ENCODE data around the gene PKD1L1.
"Not testable (repeated sequence)": the region's sequence is repeated elsewhere in the genome, so short reads cannot be mapped to it uniquely, and the experiment has no call there.

The PKD1L1 gene

DNA sequence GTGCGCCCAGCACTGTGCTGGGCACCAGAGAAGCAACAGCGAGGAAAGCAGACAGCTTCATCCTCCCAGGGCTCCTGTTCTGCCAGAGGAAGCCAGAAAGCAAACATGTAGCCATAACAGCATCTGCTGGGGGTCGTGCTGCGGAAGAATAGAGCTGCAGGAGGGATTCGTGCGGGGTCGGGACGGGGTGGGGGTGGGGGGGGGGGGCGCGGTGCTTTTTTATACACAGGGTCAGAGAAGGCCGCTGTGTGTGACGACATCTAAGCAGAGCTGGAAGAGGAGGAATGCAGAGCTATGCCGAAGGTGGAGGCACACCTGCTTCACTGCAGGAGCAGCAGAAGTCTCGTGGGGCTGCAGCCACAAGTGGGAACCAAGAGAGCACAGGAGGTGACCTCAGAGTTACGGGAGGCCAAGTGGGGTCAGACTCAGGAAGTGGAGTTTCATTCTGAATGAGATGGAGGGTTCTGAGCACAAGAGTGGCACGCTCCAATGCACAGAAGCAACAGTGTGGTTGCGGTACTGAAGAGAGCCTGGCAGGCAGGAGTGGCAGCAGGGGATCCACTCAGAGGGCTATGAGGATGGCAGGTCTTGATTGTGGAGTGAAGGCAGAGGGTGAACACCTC lies 11.1 kb downstream of the PKD1L1 start:
- DNase-seq (ENCODE audit: low spot score), result no peak

DNA sequence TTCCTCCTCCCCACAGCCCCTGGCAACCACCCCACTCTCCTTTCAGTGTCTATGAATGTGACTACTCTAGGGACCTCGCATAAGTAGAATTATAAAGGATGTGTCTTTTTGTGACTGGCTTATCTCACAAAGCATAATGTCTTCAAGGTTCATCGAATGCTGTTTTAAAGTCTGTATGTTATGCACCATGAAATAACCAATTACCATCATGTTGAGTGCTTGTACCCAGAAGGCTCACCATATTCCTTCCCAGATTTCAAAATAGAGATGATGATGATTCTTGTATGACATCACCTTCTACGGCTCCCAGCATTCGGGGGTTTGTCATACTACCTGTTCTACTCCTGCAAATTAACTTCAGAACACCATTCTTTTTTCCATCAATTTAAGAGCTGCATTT lies 11.9 kb downstream of the PKD1L1 start:
- no peak for DNase-seq (ENCODE audit: low spot score)

DNA sequence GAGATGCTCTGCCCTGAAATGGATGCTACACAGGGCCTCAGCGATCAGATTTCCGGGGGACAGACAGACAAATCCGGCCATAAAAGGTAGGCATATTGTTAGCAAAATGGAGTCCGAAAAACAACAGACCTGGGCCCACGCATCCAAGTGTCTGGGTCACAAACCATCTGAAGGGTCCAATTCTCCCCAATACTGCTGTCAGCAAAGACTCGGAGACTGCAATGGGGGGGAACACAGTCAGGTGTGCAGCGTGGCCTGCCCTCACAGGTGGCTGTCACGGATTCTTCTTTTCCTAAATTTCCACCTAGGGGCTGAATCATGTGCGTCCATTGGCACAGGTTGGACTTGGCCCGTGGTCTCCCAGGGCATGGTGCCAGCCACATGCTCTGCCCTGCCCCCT lies 12.9 kb downstream of the PKD1L1 start:
- no peak for DNase-seq (ENCODE audit: low spot score)

DNA sequence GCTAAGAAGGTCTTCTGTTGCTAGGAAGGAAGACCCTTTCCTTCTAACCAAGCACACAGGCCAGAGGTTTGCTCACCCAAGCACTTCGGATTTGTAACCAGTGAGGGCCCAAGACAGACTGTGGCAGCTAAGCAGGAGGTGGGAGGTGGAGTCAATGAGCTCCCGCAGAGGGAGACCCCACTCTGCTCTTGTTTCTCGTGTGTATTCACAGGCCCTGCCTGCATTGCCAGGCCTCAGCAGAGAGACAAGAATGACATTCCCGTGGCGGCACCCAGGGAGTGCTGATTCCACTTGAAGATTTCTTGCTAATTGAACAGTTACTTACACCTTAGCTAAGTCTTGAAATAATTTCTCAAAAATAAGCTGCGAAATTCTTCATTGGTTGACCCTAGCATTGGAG lies 13.4 kb downstream of the PKD1L1 start:
- no peak for DNase-seq (ENCODE audit: low spot score)

DNA sequence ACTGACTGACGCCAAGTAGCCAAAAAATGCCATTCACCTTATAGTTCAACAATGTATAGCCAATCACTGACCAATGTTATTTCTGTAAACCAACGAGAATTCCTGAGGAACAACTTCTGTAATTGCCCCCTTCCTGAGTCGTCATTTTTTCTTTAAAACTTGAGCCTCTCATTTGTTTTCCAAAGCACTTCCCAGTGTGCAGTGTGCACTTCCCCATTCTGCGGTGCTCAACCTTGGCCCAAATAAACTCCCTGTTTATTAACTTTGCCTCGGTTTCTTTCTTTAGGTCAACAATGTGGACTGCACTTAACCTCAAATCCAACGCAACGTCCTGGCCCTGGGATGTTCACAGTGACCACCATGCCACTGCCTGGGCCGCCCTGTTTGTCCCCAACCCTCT lies 15.1 kb downstream of the PKD1L1 start:
- DNase-seq (ENCODE audit: low spot score), result no peak

DNA sequence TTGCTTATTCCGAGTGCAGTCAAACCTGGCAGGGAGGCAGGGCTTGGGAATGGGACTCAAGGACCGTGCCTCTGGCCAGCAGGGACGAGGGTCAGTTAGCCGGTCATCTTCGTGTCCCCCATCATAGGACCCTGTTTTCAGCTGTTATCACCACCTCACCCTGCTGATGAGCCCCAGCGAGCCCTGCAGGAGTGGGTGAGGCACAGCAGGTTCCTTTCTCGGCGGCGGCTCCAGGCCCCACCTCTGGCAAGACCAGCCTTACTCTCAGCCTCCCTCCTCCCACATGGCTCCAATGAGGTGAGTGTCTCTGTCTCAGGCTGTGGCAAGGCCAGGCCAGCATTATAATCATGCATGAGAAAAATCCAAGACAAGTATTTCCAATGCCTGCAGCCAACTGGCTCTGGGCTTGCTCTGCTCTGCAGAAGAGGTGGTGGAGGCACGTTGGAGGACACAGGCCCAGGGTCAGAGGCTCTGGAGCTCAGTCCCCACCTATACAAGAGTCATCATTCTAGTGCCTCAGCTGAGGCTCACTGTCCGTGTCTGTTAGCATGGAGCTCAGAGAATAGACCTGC lies 15.7 kb downstream of the PKD1L1 start:
- no peak for DNase-seq (ENCODE audit: low spot score)

DNA sequence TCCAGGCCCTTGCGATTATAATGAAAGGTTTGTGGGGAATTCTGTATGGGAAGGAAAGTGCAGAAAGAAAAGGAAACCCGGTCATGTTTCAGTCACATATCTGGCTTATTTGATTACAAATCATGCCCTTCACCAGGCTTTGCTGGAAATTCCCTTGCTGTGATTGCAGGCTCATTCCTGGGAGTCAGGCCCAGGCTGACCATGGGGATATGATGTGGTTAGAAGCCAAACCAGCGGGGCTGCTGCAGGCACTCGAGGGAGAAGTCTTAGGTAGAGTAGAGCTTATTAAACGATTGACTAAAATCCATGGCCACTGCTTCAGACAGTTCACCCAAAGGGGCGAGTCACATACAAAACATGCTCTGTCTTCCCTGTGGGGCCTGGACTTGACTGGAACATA lies 16.2 kb downstream of the PKD1L1 start:
- no peak for DNase-seq (ENCODE audit: low spot score)

DNA sequence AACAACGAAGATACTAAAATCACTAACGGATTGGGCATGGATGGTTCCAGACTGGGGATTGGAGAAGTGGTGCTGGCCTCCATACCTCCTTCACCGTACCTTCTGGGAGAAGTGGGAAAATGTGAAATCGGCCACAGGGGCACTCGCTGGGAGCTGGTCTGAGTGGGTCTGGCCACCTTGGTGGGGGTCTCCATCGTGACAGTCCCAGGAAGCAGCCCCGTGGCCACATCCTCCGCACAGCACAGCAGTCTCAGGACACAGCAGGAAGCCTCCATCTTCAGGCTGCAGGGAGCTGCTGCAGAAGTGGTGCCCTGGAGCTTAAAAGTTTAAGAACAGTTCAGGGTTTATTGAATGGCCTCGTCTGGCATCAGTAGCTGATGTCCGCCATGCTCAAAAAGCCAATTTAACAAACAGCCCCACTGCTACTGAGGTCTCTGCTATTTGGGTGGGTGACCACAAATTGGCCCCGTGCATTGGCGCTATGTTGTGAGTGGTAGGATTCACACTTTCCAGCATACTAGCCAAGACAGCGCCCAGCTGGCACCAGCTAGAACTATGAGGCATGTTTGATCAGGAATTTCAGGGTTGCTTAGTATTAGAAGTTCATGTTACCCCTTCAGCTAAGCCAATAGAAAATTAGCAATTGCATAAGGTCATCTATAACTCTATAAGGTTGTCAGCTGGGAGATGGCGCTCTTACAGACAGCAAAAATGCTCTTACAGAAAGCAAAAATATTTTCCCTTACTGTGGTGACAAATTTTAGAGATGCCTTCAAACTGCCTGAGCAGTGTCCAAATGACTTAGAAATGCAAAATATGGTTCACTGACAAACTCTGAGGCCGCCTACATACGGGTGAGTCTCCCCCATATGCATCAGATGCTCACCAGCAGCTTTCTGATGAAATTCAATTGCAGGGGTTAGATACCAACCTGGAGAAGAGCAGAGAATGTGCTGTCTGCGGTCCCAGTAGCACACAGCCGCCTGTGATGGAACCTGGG lies 17.0 kb downstream of the PKD1L1 start:
- no peak for DNase-seq (ENCODE audit: low spot score)

DNA sequence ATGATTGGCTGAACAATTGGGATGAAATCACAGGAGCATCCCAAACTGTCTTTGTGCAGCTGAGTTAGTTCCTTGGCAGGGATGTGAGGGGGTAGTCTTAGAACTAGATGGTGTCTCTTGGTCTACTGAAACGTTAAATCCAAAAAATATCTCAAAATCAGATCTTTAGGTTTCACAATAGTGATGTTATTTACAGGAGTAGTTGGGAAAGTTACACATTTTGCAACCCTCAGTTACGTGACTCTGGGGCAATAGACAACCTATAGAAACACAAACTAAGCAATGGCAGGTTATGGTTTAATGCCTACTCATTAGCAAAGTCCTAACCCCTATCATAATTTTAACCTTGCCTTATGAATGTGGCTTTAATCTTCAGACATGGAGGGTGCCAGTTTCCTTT lies 24.0 kb downstream of the PKD1L1 start:
- no peak for DNase-seq (ENCODE audit: low spot score)

DNA sequence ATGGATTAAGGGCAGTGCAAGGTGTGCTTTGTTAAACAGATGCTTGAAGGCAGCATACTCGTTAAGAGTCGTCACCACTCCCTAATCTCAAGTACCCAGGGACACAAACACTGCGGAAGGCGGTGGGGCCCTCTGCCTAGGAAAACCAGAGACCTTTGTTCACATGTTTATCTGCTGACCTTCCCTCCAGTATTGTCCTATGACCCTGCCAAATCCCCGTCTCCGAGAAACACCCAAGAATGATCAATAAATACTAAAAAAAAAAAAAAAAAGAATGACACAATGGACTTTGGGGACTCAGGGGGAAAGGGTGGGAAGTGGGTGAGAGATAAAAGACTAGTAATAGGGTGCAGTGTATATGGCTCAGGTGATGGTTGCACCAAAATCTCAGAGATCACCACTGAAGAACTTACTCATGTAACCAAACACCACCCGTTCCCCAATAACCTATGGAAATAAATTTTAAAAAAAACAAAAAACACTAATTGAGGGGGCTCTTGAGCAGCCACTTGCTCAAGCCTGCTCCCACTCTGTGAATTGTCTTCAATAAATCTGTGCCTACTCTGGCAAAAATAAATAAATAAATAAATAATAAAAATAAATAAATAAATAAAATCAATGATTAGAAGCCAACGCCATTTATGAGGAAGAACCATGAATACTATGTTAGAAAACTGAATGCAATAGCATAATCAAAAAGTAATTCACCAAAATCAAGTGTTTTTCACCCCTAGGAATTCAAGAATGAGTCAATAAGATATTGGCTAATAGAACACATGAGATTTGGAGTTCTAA lies 25.0 kb downstream of the PKD1L1 start:
- not testable (repeated sequence) for DNase-seq (ENCODE audit: low spot score)

DNA sequence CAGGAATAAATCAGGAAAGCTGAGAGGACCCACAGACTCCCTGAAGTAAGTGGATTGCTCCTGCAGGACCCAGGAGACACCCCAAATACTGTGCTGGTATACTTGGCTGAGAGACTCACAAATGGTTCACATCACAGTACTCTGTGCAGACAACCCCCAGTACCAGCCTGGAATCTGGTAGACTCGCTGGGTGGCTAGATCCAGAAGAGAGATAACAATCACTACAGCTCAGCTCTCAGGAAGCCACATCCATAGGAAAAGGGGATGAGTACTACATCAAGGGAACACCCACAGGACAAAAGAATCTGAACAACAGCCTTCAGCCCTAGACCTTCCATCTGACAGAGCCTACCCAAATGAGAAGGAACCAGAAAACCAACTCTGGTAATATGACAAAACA lies 31.8 kb downstream of the PKD1L1 start:
- not testable (repeated sequence) for DNase-seq (ENCODE audit: low spot score)

DNA sequence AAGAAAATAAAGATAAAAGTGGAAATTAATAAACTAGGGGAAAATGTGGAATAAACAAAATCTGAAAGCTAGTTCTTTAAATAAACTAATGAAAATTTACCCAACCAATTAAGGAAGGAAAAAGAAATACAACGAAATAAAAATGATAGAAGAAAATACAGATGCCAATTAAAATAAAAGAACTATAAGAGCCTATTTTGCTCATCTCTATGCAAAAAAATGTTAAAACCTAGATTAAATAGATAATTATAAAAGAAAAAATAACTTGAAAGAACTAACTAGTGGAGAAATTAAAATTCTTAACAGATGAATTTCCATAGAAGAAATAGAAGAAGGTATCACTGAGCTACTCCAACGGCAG lies 32.7 kb downstream of the PKD1L1 start:
- no peak for DNase-seq (ENCODE audit: low spot score)

DNA sequence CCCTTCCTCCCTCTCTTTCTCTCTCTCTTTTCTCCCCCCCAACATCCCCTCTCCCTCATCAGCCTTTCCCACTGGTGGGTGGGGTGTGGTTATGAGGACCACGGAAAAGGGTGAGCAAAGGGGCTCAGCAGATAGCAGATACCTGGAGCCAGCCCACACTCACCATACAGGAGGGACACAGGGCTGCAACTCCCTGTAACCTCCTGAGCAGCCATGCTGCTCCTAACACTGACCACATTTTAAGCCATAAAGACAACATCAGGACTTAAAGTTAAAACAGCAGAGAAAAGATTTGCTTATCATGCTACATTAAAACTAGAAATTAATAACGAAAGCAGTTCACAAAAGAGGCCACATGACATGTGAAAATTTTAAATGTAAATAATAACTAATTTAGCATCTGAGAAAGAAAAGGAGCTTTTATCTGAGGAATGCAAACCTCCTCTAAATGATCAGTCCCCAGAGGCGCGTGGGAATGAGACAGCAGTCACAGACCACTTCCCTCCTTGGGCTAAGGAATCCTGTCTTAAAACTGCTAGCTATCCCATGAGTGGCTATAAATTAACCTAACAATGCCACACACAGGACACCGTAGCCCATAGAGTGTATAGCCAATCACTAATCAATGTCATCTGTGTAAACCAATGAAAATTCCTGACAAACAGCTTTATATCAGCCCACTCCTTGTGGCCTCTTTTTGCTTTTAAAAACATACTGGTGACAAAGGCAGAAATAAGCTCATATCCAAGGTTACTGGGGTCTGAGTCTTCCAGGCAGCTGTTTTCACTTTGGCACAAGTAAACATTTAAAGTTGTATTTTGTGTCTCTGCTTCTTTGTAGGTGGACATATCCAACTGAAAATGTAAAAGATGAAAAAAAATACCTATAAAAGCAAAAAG lies 33.3 kb downstream of the PKD1L1 start:
- no peak for DNase-seq (ENCODE audit: low spot score)

DNA sequence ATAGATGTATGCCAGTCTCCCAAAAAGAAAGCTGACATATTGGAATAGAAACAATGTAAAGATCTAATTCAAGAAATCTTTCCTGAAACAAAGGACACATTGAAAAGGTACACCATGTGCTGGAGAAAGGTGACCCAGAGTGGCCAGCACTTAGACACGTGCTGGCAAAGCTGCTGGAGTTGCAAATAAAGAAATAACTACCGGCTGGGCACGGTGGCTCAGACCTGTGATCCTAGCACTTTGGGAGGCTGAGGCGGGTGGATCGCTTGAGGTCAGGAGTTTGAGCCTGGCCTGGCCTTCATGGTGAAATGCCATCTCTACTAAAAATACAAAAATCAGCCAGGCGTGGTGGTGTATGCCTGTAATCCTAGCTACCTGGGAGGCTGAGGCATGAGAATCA lies 35.9 kb downstream of the PKD1L1 start:
- DNase-seq (ENCODE audit: low spot score), result no peak

DNA sequence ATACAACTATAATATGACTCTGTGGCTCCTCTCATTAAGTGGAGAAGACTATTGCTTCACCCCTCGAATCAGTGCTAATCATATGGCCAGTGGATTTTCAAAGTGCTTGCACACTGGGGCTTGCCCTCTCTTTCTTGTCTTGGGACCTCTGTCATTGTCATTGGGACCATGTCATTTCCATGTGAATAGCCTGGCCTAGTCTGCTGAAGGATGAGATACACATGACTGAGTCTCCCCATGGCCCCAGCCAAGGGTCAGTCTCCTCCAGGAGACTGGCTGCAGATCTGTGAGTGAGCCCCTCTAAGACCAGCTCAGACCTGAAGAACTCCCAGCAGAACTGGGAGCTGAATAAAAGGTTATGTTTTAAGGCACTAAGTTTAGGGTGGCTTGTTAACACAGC lies 39.5 kb downstream of the PKD1L1 start:
- no peak for DNase-seq (ENCODE audit: low spot score)

DNA sequence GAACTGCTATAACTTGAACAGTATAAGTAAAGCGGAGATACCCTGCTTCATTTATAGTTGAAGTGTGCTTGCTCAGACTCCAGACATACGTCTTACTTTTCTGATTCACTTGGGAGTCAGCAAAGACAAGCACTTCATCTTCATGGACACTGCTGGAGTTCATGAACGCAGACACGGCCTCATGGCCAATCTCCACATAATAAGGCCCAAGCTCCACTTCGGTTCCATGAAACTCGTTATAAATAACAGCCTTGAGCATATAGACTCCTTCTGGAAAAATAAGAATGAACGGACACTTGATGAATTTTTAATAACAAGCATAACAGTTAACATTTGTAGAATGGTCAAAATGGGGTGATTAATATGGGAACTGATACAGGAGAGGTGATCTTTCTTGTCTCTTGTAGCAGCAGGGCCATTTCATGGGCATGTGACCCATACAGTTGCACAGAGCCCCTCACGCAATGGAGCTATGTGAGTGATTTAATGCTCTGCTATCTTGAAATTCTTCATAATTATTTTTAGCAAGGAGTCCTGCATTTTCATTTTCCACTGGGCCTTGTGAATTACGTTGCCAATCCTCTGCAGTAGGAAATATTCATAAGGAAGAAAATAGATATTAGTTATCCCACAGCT lies 40.2 kb downstream of the PKD1L1 start:
- no peak for DNase-seq (ENCODE audit: low spot score)

DNA sequence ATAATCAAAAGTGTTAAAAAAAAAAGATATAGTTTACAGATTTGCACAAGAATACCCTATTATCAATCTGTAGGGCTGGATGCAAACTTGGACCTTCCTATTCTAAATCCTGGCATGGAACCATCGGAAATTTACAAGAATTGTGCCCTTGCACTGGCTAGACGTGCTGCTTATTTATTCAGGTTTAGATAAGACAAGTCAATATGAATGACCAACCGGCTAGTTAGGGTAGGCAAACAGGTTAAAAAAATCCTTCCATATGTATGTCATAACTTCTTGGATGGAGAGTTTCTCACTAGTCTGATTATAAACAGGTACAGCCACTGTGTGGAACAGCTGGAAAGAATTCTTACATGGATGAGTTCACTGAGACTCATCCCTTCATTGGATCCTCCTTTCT lies 41.4 kb downstream of the PKD1L1 start:
- no peak for DNase-seq (ENCODE audit: low spot score)

DNA sequence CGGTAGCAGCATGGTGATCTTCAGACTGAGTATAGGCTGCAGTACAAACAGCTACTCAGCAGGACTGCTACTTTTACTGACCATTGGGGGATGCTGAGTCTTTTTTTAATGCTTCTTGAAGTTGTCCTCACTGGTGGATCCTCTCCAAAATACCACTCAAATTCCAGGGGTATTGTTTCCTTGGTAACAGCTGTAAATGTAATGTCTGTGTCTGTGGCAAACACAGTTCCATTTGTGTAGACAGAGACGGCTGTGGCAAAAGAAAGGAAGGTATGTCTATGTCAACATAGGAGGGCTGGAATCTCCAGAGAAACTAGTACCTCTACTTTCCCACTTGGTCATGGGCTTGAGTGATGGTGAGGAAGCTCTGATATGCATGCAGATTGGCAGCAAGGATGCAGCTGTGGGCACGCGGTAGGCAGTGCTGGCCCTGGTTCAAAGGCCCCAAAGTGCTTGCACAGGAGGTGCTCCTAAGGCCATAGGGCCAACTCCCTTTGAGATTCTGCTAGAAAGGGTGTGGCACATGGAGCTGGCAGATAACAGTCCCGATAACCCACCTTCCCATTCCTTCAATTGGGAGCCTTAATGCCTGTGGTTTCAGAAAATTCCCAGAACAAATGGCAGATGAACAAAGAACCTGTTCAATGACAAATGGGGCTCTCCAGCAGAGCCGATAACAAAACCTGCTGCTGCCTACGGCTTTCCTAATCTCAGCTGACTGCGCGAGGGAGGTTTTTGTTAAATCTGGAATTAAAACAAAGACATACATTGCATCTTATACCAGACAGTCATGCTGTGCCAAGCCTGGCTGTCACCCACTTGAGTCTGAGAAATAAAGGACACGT lies 43.0 kb downstream of the PKD1L1 start:
- DNase-seq (ENCODE audit: low spot score), result no peak

DNA sequence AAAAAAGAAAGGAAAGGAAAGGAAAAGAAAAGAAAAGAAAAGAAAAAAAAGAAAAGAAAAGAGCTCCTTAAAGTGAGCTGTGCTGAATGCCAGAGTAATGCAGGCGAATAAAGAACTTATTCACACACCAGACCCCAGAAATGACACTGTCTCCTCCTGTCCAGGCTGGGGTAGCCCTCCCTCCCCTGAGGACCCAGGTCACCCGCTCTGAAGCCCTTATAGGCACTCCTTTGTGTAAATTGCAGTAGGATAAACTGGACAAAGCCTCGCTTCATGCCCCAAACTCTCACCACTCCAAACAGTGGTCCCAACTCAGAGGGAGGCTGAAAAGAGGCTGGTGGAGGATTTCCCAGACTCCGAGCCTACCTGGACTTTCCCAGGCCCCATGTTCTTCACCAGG lies 46.3 kb downstream of the PKD1L1 start:
- no peak for DNase-seq (ENCODE audit: low spot score)

DNA sequence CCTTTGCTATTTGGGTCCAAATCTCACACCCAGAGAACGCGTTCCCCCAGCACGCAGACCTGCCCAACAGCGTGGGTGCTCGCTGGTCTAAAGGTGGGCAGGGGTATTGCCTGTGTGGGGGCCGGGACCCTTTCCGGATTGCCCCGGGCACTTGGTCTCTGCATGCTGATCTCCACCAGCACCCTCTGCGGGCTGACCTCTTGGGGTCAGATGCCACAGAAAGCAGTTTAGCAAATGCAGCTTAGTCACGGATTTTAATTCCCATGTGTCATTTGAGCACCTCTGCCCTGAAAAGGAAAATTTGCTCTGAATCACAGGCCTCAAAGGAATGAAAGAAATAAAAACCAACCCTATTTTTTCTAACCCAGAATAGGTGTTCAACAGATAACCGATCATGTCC lies 46.7 kb downstream of the PKD1L1 start:
- no peak for DNase-seq (ENCODE audit: low spot score)
